HG02642 (cell line): ENCODE results near the gene HP1BP3.

Experiments used
- ATAC-seq: cut with Tn5 transposase; IDR thresholded peaks from one replicate; pipeline ENCODE4 v1.9.1; 2021; ENCODE audit warnings: mild to moderate bottlenecking; ENCODE audit not compliant: unreplicated experiment, poor library complexity

HP1BP3 gene

DNA sequence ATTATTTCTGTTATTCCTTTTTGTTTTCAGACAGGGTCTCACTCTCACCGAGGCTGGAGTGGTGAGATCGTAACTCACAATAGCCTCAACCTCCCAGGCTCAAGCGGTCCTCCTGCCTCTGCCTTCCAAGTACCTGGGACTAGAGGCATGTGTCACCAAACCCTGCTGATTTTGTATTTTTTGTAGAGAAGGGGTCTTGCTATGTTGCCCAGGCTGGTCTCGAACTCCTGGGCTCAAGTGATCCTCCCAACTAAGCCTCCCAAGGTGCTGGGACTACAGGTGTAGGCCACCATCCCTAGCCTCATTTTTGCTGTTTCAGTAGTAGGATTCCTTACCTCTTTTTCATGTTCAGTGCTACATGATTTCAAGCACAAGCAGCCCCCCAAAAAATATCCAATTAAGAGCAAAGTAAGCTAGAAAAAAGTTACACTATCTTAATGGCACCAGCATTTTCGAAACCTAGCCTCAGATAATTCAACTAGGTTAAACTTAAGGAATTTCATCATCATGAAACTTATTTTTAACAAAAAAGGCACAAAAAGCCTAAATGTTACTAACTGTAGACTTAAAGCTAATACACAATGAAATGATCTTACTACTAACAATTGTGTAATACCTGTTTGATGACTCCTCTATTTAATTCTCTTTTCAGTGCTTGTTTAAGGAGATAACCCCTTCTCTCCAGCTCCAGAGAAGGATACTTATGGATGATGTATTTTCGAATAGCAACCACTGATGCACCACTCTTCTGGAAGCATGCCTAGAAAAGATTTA lies 16.6 kb downstream of the HP1BP3 start:
- no peak for ATAC-seq

DNA sequence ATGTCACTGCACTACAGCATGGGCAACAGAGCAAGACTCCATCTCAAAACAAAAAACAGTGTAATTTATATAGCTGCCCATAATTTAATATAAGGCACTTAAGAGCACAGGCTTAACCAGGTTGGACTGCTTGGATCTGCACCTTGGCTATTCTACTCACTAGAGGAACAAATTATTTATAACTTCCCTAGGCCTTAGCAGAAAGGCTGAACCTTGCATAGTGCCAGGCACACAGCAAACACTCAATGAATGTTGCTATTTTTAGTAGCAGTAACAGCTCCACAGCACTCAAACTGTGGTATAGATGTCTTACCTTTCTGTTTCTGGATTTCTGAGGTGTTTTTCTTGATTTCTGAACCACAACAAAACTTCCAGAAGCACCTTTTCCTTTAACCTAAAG lies 19.8 kb downstream of the HP1BP3 start:
- no peak for ATAC-seq

DNA sequence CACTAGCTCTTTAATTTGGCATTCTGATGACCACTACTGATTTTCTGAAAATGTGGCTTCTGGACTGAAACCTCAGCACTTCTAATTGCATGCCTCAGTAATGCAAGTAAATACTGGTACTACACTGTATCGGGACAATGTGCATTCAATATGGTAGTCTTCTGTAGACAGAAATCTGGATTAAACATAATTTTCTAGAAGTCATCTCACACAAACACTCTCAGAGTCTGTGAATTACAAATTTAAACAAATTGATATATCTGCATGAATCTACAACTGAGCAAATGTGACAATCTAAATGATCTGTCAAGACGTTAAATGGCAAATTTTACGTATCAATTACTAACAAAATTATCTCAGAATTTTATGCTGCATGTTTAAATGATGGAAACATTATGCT lies 23.7 kb downstream of the HP1BP3 start:
- no peak for ATAC-seq

DNA sequence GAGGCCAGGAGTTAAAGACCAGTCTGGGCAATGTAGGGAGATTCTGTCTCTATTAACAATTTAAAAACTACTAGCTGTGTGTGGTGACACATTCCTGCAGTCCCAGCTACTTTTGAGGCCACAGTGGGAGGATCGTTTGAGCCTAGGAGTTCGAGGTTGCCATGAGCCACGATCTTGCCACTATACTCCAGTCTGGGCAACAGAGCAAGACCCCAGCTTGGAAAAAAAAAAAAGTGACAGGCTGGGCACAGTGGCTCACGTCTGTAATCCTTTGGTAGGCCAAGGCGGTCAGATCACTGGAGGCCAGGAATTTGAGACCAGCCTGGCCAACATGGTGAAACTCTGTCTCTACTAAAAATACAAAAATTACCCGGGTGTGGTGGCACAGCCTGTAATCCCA lies 26.8 kb downstream of the HP1BP3 start:
- no peak for ATAC-seq

DNA sequence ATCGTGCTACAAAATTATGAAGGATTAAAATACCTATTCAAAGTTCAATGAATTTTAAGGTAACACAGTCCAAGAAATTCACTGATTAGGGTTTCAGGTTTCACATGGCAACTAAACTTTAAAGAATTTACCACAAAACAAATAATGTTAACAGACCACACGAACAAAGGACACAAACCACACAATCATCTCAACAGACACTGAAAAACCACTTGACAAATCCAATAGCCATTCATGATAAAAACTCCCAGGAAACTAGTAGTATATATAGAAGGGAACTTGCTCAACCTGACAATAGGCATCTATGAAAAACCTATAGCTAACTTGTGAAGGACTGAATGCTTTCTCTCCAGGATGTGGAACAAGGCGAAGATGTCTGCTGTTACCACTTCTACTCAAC lies 33.5 kb downstream of the HP1BP3 start:
- ATAC-seq = no peak

DNA sequence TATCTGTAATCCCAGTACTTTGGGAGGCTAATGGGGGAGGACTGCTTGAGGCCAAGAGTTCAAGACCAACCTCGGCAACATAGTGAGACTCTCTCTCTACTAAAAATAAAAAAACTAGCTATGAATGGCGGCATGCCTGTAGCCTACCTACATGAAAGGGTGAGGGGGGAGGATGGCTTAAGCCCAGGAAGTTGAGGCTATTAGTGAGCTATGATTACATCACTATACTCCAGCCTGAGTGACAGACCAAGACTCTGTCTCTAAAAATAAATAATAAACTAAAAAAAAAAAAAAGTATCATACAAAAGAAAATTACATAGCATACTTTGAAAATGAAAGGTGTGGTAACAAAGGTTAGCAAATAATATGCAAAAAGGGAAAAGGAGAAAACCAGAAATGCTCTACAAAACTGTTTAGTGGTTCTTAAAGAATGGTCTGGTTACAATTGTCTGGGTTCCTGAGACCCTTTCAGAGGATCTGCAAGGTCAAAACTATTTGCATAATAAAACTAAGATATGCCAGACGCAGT lies 35.6 kb downstream of the HP1BP3 start:
- ATAC-seq = no peak

DNA sequence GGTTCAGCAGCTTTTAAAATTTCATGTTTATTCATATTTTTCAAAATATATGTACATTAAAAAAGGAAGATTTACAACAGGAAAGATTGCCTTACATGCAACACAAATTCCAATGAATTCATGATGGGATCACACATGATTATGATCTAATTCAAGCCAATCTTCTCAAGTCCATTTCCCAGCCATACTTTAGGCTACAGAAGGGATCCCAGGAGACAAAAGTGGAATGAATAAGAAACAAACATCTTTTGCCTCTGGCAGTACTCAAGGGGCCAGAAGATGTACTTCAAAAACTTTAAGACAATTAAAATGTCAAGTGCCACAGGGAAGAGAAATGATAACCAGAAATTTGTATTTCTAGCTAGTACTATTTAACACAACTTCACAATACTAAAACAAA lies 44.4 kb downstream of the HP1BP3 start:
- ATAC-seq = no peak

DNA sequence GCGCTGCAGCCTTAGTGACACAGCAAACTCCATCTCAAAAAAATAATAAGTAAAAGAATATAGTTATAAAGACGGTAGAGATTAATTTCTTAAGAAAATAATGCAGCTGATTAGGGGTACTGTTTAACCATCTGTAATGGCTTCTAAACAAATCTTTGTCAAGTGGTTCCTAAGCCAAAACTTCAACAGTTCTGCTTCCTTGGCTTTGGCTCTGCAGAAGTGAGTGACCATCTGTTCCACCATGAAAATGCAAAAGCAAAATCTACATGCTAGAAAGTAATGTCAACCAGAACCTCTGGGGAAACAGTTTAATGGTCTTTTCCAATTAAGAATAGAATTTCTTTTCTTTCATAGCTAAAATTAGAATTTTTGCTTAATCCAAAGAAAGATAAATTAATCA lies 46.3 kb downstream of the HP1BP3 start:
- no peak for ATAC-seq

DNA sequence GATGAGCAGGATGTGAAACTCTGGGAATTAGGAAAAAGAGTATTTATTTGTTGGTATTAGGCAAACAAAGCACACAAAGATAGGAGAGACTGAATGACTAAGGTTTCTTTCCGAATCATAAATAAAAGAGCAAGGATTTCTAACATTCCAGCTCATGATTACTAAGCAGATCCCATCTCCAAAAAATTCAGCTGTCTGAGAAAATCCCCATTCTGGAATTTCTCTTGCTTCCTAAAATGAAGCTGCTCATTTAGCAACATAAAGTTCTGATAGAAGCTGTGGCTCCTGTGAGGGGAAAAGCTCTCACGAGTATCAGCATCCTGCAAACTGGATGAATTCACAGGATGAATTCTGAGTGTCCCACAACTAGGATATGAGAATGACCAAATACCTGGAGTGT lies 47.9 kb downstream of the HP1BP3 start:
- no peak for ATAC-seq

DNA sequence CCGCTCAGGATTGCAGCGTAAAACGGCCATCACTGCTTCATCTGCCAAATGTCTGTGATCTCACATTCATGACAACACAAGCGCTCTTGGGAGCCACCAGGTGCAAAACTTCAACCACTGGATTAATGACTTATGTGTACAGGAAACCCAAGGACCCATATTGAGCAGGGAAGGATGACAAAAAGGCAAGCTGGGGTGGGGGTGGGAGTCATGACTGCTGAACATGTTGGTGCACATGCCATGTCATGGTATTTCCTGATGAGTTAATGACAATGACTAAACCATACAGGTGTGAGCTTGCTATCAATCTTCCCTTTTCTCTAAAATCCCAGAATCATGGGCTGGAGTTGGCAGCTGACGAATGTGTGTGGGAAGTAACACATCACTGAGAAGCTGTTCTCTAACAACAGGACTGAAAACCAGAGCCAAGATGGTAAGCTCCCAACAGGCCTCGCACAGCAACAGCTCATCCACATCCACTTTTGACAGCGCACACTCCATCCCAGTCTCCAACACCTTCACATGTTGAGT lies 51.5 kb downstream of the HP1BP3 start:
- no peak for ATAC-seq

DNA sequence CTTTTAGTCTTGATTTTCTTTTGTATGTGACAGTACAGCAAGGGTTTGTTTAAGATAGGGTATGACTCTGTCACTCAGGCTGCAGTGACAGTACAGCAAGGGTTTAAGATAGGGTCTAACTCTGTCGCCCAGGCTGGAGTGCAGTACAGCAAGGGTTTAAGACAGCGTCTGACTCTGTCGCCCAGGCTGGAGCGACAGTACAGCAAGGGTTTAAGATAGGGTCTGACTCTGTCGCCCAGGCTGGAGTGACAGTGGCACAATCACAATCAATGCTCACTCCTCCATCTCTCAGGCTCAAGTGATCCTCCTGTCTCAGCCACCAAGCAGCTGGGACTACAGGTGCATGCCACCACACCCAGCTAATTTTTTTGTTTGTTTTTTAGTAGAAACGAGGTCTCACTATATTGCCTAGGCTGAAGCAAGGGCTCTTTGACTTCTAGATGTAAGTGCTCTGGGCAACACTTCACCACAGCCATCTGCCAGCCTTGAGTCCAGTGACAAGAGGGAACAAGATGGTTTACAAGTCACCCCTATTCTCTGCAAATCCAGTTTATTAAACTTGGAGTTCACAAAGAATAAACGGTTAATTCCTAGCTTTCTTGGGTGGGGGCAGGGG lies 53.6 kb downstream of the HP1BP3 start:
- no peak for ATAC-seq

DNA sequence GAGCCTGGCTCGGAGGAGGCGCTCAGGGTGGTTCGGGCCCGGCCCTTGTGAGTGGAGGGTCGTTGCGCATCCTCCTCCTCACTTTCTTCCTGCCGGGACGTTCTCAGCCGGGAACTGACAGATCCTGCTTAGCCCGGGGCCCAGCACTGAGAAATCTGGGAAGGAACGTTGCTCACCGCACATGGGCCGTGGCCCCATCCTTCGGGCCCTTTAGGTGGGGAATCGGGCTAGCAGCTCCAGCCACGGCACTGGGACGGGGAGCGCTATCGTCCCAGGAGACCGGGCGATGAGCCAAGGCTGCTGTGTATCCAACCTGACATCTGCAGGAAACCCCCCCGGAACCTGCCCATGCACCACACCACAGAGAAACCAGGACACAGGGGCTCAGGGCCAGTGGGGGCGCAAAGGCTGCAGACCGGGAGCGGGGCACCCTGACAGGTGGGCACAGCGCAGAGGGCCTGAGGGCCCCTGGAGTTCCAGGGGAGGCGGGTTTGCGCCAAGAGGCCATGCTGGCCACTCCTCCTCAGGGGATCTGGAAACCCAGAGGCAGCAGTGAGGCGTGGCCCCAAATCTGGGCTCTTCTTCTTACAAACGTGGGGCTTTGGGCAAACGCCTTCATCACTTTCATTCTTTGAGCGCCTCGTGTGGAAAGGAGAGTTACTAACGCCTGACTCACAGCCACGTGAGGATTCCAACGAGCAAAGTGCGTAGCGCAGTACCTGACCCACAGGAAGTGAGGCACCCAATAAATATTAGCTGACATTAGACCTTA lies 54.3 kb downstream of the HP1BP3 start, which contains the start of gene SH2D5:
TSS of gene SH2D5 (minus strand) at position 116 of the 772 bp plus-strand sequence. CDS start 4,659 bp downstream, outside the sequence.
- peak; percentile 41 for ATAC-seq

DNA sequence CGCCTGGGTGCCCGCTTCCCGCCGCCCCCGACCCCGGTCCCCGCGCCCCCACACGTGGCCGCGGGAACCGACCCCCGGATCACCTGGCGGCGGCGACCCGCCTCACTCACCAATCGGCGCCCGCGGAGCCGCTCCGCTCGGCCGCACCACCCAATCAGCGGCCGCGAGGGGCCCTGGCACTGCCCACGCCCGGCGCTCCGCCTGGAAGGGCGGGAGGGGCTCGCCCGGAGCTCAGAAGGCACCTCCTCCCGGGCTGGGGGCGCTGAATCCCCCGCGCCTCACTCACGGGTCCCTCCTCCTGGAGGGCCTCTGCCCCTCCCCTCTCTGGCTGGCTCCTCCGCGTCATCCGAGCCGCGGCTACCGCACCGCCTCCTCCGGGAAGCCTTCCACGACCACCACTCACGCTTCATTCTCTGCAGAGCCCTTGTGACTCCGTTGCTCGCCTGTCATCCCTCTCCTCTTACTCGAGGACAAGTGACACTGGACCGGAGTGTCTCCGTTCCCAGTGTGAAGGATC lies 55.0 kb downstream of the HP1BP3 start:
- peak; percentile 71 for ATAC-seq

DNA sequence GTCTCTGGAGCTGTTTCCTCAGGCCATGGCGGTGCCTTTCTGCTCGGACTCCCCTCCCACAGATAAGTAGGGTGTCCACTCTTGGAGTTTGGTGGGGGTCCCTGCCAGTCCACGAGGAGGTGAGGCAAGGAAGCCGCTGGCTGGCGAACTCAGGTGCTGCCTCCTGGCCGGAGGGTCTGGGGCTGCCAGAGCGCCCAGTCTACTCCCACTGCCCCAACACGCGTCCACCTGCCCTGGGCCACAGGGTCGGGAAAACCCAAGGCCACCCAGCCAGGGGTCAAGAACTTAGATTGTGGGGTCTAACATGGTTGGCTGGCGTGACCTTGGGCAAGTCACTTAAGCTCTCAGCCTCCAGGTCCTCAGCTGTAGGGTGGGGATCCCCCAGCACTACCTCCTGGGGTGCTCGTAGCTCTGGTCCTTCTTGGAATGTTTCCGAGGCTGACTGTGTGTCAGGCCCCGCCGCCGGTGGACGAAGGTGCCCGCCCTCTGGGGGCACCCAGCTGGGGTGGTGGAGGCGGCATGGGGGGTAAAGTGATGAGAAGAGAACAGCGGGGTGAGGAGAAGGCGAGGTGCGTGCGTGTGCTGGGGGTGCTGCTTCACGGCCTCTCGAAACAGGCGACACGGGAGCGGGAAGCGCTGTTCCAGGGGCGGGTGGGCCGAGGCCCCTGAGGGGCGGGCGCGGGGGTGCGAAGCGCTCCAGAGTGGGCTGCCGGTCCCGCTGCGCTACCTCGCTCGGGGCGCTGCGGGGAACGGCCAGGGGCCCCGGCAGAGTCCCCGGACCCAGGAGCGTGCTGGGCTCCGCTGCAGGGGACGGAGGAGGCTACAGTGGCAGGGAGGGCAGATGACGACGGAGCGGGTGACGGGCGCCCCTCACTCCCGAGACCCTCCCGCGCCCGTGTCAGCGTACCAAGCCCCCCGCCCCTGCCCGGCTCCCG lies 55.8 kb downstream of the HP1BP3 start:
- ATAC-seq = peak; percentile 25

DNA sequence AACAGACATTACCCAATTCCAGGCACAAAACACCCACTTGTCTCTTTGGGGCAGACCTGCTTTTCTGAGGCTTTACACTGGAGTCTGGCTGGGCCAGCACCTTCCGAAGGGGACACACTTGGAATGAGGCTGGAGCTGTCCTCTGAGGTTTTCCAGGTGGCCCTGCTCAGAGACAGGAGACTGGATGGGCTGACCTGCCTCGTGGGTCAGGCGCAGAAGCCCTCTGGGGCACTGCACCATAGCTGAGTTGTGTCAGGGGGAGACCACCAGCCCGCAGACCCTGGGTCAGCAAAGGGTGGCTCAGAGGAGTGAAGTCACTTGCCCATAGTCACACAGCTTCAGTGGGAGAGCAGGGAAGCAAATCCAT lies 56.4 kb downstream of the HP1BP3 start:
- ATAC-seq = no peak

DNA sequence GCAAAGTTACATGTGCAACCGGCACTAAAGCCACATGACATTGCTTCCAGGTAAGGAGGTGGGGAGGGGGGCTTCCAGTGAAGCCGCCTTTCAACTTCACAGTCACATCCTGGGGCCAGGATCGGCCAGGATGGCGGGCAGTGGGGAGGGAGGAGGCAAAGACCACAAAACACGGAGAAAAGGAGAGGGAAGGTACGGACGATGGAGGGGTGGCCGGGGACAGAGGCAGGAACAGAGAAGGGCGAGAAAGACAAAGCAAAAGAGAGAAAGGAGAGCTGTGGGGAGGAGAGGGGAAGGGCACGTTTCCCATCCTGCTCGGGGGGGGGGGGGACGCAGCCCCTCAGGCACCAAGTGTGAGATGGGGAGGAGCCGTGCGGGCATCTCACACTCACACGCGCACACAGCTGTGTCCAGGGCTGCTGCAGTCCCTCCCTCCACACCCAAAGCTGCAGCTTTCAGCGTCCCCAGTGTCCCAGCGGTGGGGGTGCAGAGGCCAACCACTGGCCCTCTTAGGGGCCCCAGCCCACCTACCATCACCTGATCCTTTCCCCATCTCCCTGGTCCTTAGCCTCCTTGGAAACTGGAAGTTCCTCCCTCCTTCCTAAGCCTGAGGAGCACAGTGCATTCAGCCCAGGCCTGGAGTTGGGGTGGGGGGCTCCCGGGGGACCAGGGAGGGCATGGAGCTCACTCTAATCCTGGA lies 57.0 kb downstream of the HP1BP3 start:
- no peak for ATAC-seq

DNA sequence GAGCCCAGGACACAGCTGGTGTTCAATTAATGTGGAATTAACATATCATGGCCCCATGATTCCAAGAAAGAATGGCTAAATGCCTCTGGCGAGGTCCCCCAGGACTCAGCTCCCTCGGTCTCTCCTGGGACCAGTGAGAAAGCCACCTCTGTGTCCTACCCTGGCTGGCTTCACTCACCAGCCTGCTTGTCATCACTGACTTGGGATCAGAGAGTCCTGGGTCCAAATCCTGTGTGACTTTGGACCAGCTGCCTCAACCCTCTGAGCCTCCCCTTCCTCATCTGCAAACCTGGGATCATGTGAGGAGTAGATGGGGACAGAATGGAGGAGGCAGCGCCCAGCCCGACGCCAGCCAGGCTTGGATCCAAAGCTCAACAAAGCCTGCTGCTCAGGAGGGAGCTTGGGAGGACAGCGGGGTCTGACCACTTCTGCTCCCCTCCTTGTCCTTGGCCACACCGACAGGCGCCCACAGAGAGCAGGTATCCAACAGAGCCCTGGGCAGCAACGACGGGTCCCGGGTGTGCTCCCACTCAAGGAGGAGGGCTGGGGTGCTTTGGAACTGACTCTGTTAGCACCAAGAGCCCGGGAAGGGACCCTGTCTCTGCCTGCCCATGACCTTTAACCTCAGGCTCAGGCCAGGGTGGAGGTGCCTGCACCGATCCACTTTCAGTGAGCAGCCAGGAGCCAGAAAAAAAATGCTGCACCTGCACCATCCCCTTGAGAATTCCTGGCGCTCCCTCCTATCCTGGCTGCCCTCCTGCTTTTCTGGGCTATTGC lies 57.8 kb downstream of the HP1BP3 start:
- ATAC-seq = no peak
